UCSD-AML1 (cell line): ENCODE results near the gene WASF3.

Source experiments
- DNase-seq: peaks from one replicate; lab custom pipeline; 2025; ENCODE audit not compliant: unreplicated experiment; lab: John Stamatoyannopoulos, UW

Gene WASF3

DNA sequence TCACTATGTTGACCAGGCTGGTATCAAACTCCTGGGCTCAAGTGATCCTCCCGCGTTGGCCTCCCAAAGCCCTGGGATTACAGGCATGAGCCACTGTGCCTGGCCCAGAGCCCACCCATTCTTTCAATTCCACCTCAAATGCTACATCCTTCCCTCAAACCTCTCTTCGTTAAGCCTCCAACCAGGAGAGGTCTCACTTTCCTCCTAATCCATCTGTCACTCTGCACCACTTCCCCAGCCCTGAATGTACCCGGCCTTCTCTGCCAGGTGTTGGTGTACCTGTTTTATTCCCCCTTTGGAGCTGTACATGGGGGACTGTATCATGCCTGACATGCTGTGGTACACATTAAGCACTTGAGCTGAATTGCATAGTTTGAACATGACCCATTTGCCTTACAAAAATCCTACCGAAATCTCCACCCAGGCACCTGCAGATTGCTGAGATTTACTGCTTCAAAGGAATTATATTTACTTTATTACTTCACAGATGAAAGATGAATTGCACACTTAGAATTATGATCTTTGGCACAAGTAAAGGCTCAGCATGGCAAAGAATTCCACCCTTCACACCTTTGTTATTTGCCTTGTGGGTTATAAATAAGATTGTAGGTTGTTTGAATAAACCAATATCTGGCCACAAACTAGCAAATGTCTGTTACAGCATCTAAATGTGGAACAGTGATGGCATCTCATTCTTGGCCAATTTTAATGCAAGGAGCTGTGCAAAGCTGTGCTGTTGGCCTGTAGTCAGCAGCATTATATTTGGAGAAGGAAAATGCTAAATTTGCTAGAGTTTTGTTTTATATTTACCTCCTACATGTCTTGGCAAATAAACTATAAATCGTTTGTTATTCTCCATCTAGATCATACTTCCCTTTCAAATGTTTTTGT lies 15.6 kb upstream of the WASF3 start:
- DNase-seq, result no peak

DNA sequence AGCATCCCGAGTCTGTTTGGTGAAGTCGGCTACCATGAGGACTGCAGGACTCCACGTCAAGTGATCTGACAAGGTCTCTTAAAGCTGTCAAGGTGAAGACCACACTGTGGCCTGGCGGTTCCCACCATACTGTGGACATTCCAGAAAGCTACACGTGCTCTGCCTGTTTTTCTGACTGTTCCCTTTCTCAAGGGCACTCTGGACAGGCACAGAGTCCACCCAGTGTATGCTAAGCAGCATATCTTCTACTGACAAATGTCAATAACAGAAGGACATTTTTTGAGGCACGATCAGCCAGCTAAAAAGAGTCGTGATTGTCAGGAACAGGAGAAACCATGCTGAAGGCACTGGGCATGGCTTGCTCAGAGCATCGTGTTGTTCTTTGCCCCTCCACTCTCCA lies 12.8 kb upstream of the WASF3 start:
- no peak for DNase-seq

DNA sequence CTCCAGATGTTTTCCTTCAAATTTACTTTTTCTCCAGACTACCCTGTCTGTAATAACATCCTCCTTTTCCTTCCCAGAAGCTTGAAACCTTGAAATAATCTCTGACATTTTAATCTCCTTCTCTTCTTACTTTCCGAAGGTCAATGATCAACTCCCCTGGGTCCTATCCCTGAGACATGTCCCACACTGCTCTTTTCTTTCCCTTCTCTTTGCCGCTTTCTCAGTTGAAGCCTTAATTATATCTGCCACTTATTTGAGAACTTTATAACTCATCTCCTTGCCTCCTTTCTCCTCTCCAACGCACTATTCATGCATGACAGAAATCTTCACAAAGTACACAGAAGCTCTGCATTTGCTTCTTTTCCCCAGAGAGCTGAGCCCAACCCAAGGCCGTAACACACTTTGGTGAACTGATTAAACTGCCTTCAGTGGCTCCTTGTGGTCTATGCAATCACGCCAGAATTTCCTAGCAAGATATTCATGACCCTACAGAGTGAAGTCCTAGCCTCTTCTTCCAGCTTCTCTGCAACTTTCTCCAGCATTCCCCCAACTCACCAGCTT lies 9.2 kb upstream of the WASF3 start:
- no peak for DNase-seq

DNA sequence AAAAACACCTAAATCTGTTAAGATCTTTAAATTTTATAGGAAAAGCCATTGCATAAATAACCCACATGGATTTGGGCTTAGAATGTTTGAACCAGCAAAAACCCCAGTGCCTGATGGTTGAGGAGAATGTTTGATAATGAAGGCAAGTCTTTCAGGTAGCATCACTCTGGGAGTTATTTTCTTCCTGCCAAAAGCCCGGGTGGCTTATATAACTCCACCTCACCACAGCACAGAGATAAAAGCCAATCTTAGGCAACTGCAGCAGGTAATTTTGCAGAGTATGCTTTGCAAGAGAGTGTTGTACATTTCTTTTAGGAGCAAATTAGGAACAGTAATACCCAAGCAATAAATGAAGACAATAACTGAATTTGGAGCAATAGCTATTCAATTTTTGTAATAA lies 7.8 kb upstream of the WASF3 start:
- no peak for DNase-seq

DNA sequence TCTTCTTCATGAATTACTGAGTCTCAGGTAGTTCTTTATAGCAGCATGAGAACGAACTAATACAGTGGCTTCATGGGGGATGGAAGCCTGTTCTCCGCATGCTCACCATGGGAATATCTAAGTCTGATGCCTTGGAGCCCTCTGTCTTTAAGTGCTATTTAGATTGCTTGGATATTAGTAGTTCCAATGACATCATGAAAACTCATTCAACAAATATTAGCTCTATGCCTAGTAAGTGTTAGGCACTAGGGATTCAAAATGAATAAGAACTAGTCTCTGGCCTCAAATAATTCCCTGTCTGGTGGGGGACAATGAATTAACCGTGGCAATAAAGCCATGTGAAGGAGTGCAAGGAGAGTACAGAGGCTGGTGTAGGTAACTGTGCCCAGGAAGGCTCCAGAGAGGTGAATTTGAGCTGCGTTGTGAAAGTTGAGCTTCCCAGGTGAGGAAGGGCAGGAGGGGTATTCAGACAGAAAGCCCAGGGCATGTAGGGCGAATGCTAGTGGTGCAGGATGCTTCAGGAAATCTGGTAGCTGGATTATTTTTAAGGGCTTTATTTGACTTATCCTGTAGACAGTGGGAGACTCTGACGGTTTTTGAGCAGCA lies 6.1 kb upstream of the WASF3 start:
- DNase-seq, result no peak

DNA sequence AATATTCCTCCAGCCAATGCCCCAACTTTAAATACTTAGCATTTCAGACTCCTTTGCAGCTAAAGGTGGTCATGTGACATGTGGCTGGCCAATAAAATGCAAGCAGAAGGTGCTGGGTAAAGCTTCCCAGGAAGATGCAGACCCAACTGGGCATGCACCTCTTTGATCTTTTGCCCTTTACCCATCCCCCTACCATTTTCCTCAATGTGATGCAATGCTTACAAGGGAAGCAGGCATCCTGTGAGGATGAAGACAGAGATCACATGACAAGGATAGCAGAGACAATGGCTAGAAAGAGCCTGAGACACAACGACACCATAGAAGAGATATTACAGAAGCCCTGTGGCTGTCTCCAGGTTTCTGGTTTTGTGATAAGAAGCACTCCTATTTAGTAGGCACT lies 2.1 kb upstream of the WASF3 start:
- no peak for DNase-seq

DNA sequence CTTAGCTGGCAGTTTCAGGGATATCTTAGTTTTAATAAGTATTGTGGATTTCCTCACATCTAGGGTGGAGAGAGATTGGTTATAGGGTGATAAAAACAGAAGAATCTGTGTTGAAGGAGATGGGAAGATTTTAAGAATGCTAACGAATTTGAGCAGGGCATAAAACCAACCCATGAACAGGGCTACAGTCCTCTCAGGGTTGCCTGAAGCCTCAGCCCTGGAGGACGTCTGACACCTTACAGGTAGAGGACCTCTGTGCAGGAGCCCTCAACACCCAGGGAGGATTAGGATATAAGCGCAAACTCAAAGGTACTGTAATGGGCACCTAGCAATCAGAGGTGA lies 461 bp upstream of the WASF3 start:
- no peak for DNase-seq

DNA sequence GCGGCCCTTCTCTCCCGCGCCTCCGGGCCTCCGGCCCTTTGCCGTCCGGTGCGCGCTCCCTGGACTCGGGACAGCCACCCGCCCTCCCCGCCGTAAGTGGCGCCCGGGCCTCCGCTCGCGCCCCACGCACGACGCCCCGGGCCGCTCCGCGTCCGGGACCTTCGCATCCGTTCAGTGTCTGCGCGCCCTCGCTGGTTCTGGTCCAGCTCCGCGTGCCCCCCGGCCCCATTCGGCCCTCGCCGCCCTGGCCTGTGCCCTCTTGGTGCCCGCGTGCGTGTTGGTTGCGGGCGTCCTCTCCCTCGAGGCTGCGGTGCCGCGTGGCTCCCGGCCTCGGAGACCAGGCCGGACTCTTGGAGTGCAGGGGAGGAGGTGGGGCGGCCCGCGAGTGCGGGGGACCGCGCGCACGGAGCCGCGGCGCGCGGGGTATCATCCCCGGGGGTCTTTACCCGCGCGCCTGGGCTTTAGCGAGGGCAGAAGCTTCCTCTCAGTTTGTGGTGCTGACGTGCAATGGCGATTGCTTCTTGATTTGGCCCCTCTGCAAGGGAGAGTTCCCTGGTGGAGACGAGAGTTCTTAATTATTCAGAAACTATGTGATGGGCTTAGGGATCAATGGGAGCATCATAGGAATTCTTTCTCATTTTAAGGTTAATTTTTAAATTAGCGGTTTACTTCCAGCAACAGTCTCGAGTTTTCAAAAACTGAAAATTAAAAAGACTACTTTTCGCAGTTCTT lies 757 bp downstream of the WASF3 start:
- no peak for DNase-seq

DNA sequence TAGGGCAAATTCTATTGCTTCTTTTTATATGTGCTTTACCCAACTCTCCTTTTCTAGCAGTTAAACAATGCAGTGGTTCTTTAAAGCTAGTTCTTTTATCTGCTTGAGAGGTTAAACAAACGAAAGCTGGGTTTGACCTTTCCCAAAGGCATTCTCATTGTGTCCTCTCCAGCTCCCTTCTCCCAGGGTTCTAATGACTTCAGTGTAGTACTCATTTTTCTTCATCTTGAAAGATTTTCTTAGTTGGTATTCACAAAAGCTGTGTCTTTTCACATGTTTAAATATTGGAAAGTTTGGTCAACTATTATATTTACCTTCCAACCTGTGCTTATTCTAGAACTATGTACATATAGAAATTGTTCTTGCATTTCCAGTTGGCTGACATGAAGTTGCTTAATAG lies 1.5 kb downstream of the WASF3 start:
- DNase-seq, result no peak

DNA sequence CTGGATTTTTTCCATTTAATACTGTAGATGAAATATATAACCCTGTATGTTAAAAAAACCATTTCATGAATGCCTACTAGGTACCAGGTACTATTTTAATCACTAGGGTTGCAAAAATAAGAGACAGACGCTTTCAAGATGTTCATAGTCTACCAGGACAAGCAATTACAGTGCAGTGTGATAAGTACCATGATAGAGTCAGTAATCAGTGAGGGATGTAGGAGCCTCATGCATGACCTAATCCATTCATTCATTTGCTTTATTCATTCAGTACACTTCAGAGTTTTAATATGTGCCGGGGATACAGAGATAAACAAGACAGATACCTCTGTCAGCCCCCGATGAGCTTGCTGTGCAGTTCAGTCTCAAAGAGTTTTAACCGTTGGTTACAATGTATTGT lies 3.0 kb downstream of the WASF3 start:
- DNase-seq, result no peak

DNA sequence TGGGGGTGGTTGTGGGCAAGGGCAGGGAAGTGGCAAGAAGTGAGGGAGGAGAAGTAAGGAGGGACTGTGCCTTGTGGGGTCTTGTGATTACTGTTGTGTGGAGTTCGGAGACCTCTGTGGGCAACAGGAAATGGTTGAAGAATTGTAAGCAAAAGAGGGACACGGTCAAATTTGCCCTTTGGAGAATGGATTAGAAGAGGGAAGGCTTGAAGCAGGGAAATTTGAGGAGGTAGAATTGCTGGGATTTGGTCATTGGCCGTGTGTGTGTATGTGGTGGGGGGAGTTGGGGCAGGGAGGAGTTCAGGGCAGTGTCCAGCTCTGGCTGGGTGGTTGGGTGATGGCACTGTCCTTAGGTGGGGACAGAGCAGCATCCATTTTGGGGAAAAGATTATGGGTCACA lies 3.6 kb downstream of the WASF3 start:
- DNase-seq, result no peak

DNA sequence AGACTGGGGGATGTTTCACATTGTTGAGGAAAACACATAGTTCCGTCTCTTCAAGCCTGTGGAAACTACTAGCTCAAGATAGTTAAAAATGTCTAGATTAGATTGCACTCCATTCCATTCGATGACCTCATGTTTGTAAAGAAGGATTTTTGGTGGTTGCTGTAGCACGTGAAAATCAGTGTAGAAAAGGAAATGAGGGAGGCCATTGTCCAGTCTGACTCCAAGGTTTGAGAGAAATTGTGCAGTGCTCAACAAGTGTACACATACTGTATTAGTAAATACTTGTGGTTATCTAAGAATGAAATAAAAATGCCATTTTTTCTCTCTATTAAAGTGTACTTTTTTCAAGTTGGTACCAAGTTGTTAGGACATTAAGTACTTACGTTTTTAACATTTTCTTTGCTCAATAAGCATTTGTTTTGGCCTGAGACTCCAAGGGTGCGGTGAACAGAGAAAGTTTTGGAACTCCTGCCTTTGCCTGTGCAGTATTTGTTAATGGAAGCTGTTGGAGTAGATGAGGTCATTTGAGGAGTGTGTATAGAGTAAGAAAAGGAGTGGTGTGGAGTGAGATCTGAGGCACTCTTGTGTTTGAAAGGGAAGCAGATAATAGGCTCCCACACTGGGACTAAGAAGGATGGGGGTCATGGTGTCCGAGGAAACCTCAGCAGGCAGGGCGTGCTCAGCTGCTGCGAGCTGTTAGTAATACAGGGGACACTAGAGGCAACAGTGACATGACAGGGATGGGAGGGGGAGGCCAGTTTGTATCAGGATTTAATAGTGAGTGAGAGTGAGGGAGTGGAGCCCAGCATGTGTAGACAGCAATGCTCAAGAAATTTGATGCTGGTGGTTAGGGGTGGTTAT lies 4.4 kb downstream of the WASF3 start:
- no peak for DNase-seq

DNA sequence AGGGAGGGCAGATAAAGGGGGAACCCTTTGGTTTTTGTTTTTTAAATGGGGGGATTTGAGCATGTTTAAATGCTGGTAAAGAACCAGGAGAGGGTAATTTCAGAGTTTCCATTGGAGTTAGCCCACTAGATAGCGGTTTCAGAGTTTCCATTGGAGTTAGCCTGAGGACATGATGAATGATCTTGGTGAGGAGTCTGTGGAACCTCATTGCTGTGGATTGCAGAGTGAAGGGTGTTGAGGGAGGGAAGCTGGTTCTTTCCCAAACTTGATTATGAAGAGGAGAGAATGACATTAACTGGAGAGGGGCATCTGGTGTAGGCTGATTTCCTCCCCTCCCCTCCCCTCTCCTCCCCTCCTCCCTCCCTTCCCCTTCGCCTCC lies 5.0 kb downstream of the WASF3 start:
- no peak for DNase-seq

DNA sequence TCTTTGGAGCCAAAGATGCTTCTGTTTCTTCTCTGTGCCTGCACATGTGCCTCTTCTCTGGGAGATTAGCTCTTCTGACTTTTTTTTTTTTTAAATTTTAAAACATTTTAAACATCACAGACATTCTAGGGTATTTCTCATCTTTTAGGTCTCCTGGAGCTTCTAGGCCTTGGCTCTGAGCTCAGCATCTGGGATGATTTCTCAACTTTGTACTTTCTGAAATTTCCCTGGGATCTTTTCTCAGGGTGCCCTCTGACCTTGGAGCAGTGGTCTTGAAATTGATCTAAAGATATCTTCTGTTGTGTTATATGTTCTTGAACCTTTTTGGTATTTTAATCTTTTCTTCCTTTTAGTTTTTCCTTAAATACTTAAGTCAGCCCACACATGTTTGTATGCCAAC lies 6.2 kb downstream of the WASF3 start:
- no peak for DNase-seq

DNA sequence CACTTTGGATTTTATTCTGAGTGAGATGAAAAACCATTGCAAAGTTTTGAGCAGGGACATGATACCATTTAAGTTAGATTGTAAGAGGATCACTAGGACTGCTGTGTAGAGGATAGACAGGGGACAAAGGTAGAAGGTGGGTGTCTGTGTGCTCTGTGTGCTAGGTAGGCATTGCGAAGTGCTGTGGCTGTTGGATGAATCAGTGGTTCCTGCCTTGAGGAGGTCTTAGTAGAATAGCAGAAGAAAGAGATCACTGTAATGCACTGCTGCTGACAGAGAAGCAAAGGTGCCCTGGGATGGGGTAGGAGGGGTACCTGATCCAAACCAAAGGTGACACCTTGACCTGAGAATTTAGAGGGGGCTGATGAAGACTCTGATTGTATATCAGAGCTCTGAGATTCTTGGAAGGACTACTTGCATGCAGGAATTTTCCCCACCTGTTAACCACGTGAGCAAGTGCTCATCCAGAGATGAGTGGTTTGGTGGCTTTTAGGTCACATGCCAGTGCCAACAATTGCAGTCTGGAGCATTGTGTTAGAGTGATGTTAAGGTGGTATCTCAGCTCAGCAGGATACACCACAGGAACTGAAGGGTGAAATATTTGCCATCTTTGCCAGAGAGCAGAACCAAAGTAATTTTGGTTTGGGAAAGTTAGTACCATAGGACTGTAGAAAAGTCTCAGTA lies 10.8 kb downstream of the WASF3 start:
- DNase-seq, result no peak

DNA sequence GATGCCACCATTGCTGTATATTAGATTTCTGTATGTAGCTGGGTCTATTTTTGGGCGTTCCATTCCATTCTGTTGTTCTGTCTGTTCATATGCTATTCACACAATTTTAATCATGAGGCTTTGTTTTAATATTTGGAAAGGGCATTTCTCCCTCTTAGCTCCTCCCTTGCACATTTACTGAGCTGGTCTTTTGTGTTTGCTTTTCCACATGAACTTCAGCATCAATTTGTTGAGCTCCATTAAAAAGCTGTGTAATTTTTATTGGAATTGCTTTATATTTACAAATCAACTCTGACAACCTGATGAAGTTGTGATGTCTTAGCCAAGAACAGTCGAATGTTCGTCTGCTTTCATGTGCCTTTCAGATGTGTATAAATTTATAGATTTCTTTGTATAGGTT lies 14.0 kb downstream of the WASF3 start:
- no peak for DNase-seq

DNA sequence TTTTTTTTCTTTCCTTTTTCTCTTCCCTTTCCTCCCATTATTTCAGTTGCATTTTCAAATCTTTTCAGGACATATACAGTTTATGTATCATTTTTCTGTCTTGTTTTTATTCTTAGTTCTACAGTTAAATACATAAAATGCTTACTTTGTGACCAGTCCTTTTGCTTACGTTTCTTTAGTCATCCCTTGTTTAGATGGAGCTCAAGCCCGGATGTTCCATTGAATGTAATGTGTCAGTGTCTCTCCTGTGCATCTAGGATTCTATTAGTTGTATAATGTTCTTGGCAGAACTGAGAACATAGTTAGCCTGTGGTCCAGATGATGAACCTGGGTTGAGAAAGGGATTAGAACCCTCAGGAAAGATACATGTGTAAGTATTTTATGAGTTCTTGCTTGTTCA lies 17.8 kb downstream of the WASF3 start:
- DNase-seq, result no peak

DNA sequence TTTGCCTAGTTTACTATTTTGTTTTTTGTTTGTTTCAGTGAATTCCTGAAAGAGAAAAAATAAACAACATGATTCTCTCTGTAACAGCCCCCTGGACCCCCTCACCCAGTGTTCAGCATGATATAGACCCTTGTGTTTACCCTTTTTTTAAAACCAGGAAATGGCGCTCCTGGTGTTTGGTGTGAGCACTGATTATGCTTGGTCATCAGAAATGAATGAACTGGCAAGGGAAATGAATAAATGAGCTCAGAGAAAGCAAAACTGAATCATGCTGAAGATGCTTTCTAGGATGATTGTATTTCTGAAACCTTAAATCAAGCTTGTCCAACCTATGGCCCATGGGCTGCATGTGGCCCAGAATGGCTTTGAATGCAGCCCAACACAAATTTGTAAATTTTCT lies 22.1 kb downstream of the WASF3 start:
- DNase-seq, result no peak

DNA sequence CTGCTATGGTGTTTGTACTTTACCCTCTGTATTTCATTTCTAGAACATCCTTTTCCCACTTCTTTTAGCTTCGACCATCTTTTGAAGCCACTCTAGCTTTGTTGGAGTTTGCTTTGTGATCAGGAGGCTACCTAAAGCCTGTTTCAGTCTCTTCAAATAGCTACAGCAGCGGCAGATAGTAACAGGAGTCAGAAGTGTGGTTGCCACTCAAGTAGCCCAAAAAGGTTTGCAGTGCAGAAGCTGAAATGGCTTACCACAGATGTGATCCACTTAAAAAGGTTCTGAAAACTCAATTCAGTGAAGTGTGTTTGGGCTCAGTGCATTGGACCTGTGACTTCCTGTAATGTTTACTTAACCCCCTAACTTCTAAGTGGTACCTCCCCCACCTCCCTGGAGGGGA lies 26.2 kb downstream of the WASF3 start:
- no peak for DNase-seq

DNA sequence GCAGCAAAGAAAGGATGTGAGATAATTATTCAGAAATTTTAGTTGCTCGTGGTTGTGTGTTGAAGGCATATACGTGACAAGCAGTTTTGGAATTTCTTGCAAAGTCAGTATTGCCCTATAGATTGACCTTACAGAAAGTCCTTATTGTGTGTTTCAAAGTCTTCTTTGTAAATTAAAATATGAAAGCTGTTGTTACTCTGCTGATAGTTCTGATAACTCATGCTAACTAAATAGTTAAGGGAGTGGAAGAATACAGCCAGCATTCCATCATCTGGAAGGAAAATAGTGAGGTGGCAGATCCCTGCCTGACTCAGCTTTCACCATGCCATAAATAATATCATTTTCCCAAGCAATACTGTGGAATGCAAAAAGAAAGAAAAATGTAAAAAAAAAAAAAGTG lies 27.2 kb downstream of the WASF3 start:
- DNase-seq, result no peak

DNA sequence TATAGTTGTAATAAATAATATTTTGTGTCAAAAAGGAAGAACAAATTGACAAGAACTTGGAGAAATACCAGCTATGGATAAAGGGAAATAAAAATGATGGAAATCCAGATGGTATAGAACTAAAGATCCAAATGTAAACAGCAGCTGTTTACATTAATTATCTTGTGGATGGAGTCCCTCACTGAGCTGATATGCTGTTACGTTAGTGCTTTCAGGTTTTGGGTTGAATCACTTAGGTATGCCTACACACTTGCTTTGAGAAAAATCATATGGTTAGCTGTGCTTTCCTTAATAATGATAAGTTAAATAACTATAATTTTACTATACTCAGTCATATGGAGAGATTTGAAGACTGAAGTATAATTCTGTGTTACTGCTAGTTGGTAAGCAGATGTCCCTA lies 27.7 kb downstream of the WASF3 start:
- no peak for DNase-seq
